GM19025 (cell line): ENCODE data around the gene ERVMER34-1.

Source experiments
- ATAC-seq: cut with Tn5 transposase; IDR thresholded peaks from one replicate; pipeline ENCODE4 v1.9.1; 2021; ENCODE audit warnings: mild to moderate bottlenecking, low read depth, moderate library complexity; ENCODE audit not compliant: unreplicated experiment

Gene ERVMER34-1

DNA sequence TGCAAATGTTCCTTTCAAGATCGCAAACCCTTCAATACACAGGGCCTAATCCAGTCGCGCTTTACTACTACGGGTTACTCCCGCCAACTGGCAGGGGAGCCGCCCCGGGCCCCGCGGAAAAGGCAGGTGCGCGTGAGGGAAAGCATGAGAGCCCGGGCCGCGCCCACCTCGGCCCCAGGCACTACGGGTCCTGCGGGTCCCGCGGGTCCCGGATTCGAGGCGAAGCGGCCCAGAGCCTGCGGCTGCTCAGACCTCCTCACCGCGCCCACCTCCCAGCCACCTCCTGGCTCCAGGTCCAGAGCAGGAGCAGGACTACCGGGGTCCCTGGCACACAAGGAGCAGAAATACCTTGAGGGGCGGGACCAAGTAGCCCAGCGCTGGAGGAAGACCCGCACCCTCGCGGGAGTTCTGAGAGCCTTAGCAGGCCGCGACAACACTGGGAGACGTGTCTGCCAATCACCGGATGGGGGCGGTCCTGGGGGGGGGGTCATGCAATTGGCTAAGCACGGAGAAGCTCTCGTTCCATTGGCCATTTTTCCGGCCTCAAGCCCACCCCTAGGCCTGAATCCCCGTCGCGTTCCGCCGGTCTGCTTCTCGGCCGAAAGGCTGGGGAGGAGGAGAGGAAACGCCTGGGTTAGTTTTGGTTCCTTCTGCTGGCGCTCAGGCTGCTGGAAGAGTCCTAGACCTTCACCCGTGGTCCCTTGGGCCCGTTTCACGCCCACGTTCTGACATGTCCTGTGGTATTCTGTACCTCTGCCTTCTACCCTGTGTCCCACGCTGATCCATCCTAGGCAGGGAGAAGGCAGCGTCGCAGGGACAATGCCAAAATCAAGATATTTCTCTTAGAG lies 29.0 kb downstream of the ERVMER34-1 start:
- peak; percentile 94 for ATAC-seq

DNA sequence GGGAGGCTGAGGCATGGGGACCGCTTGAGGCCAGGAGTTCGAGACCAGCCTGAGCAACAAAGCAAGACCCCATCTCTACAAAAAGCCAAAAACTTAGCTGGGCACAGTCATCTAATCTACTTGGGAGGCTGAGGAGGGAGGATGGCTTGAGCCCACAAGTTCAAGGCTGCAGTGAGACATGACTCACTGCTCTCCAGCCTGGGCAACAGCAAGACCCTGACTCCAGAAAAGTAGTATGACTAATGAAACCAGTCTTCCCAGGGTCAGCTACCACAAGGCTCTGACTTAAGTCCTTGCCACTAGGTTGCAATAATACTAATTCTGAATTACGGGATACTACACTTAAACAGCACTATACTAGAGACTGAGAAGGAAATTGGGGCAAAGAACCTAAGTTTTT lies 33.1 kb downstream of the ERVMER34-1 start:
- ATAC-seq, result no peak

DNA sequence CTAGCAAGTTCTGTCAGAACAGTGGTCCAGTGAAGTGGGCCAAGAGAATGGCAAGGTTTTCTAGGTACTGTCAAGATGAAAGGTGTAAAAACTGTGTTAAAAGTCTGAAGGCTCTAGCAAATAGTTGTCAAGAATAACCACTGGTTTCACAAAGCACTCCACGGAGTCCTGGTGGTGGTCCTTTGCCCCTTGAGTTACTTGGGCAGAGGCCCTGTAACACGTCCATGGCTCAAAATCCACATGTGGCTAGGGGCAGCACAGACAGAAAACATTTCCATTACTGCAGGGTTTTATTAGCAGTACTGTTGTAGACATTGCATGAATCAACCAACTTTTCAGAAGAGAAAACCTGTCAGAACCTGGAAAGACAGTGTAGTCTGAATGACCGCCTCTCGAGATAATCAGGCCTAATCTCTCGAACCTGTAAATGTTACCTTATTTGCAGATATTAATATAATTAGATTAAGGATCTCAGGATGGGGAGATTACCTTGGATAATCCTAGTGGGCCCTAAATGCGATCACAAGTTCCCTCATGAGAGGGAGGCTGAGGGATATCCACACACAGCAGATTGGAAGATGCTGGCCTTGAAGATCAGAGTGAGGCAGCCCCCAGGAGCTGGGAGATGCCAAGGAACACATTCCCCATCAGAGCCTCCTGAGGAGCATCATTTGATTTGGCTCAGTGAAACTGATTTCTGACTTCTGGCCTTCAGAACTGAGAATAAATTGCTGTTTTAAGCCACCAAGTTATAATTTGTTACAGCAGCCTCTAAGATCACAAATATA lies 34.7 kb downstream of the ERVMER34-1 start:
- ATAC-seq, result no peak

DNA sequence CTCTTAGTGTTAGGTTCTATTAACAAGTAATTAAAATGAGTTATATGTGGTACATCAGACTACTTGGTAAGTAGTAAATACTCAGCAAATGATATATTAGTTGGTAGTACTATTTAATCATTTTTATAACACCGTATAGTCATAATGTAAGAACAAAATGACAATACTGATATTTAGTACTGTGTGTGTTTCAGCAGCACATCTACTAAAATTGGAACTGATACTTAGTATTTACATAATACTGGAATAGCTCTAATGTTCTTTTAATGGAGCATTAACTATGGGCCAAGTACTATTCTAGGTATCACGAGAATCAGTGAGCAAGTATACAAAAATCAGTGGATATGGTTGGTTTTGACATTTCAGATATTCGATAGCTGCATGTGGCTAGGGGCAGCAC lies 35.3 kb downstream of the ERVMER34-1 start:
- ATAC-seq, result no peak

DNA sequence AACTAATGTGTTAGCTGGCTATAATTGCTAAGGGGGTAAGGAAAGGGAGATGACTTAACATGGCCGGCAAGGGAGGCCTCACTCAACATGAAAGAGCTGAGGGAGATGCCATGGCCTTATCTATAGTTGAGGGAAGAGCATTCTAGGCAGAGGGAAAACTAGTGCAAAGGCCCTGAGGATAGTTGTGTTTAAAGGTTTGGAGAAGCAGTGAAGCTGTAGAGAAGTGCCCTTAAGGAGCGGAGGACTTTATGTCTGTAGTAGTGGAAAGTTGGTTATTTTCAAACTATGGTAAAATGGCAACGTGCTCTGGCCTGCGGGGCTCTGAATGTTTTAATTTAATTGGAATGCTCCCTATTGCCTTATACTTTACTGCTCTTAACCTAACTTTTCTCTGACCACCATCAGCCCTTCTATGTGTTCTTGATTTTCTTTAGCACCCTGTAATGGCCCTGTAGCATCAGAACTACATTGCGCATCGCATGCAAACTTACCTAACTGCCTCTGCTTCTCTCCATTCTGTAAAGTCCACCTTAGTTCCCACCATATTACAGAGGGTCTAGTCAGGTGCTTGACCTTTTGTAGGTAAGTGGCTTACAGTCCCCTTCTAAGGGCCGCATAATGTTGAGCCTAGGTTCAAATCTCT lies 35.8 kb downstream of the ERVMER34-1 start:
- no peak for ATAC-seq

DNA sequence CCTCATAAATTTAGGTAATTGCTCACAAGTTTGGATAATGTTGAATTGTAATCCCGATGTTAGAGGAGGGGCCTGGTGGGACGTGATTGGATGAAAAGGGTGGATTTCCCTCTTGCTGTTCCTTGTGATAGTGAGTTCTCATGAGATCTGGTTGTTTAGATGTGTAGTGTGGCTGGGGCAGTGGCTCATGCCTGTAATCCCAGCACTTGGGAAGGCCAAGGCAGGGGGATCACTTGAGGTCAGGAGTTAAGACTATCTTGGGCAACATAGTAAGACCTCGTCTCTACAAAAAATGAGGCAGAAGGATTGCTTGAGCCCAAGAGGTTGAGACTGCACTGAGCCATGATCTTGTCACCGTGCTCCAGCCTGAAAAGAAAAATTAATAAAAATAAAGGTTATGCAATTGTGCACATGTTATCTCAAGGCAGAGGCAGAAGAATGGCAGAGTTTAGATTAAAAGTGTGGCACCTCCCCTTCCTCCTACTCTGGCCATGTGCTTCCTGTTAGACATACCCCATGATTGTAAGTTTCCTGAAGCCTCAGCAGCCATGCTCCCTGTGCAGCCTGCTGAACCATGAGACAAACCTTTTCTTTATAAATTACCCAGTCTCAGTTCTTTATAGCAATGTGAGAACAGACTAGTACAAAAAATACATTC lies 36.5 kb downstream of the ERVMER34-1 start:
- no peak for ATAC-seq

DNA sequence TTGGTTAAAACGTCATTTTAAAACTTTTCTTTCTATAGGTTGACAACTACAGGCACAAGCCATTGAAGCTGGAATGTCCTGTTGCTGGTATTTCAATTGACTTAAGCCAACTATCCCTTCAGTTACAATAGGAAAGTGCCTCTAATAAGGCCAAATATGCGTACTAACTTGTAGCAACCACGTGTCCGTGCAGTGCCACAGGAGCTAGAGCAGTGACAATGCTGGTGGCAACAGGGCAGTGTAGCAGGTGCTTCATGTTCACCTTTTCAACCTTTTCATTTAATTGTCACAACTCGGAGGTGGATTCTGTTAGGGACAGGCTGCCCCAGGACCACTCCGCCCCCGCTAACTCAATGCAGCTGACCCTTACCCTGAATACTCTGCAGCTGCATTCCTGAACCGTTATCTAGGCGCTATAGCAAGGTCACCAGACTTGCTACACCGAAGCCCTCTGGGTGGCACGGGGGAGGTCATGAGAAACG lies 37.7 kb downstream of the ERVMER34-1 start:
- no peak for ATAC-seq

DNA sequence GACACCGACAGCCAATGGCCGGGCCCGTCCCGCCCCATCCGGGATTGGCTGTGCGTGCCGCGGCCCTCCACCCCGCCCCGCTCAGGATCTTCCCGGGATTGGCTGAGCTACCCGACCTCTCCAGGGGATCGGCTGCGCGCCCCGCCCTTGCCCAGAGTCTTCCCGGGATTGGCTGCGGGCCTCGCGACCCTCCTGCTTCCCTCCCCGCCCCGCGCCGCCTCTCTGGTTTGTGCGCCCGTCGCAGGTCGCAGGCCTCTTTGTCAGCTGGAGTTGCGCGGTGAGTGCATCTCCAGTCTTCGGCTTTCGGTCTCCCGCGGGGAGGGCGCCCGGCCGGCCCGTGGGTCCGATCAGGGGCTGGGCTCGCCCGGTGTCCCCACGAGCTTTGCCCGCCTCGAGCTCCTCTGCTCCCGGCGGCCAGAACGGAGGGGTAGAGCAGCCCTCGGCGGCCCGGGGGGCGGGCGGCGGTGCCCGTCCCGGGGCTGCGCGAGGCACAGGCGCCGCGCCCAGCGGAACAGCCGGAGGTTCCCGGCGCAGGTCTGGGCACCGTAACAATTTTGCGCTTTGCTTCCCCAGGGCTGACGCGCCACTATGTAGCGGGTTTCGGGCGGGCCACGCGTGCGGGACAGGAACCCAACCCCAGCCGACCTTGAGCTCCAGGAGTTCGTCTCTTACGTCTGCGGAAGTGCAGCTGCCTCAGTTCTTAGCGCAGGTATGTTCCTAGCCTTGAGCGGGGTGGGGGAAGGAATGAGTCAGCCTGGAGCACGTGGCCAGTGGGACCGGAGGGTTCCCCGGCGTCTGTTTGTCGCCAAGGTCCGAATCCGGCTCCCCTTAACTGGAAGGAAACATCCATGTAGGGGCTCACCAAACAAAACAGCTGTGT lies 38.7 kb downstream of the ERVMER34-1 start:
- ATAC-seq, result peak; percentile 90

DNA sequence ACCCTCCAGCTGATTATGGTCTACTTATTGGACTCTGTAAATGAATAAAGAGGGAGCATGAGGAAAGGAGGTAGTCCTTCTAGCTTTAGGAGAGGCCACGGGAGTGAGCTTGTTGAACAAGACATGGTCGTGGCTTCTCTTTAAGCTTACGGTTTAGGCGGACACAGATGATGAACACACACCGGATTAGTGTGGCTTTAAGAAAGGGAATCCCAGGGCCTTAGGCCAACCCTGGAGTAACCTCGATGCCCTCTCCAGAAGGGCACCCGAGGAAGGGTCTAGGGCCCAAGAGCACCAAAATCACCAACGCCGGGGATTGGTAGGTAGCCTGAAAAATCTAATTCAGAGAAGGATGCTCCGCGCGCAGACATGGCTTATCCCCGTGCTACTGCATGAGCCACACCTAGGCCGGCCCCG lies 39.4 kb downstream of the ERVMER34-1 start:
- peak; percentile 5 for ATAC-seq

DNA sequence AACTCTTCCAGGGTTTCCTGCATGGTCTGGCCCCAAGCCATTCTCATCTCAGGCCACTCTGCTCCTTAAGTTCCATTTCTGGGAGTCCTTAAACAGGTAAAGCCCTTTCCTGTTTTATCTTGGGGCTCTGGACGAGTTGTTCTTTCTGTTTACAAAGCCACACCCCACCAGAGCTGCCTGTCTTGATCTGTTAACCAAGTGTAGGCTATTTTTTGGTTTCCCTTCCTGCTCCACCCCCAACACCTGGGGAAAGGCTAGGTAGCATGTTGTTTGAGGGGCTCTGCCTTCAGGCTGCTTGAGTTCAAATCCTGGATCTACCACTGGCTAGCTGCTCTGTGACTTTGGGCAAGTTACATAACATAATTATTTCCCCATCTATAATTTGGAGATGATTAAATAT lies 40.0 kb downstream of the ERVMER34-1 start:
- no peak for ATAC-seq

DNA sequence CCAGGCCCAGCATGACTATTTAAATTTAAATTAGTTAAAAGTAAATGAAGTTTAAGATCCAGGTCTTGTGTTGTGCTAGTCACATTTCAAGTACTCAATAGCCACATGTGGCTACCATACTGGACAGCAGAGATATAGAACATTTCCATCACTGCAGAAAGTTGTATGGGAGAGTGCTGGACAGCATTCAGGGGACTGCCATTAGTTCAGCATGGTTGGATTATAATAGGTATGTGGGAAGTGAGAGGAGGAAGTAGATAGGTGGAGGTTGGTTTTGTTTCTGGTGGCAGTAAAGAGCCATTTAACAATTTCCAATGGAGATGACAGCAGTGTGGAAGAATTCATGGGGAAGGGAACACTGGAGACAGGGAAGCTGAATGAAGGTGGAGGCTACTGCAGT lies 42.1 kb downstream of the ERVMER34-1 start:
- no peak for ATAC-seq

DNA sequence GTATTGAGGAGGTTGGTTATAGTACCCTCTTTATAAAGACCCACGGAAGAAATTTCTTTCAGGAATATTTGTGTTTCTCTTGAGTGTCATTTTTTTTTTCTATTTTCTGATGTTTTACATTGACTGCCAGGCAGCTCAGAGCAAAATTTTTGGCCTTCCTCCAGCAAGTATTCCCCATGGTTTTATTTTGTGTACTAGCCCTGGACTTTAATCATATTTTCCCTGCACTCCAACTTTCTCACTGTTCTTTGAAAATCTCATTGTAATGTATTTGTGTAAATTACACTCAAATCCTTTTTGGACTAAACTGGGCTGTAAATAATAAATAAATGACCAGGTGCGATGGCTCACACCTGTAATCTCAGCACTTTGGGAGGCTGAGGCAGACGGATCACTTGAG lies 46.6 kb downstream of the ERVMER34-1 start:
- no peak for ATAC-seq

DNA sequence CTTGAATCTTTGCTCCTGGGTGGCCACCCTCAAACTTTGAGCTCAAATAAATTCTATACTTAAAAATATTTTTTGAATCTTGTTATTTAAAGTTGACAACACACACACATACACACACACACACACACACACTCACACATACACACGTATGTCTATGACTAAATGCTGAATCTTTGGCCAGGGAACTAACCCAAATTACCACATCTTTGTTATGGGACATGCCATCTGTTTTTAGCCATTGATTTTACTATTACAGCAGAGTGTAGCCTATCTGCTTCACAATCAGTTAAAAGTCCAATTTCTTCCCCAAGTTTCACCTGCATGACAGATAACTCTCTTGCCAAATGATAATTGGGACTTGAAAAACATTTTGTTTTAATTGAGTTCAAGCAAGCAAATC lies 47.1 kb downstream of the ERVMER34-1 start:
- no peak for ATAC-seq

DNA sequence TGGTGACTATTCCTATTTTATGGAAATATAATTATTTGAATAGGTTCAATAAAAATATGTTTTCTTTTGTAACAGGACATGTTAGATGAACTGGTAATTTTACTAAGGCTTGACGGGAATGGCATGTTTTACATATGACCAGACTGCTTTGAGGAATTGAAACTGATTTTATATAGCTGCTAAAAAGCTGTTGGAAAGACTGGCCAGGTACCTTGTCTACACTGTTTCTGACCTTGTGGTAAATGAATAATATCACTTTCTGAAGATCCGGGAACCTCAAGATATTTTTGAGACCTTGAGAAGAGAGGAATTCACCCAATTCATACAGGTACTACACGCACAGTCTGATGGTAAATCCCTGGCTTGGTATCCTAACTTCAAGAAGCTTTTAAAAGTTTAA lies 50.0 kb downstream of the ERVMER34-1 start:
- ATAC-seq, result peak; percentile 89

DNA sequence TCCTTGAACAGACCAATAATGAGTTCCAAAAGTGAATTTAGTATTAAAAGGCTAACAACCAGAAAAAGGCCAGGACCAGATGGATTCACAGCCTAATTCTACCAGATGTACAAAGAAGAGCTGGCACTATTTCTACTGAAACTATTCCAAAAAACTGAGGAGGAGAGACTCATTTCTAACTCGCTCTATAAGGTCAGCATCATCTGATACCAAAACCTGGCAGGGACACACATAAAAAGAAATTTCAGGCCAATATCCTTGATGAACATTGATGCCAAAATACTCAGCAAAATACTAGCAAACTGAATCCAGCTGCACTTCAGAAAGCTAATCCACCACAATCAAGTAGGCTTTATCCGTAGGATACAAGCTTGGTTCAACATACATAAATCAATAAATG lies 56.3 kb downstream of the ERVMER34-1 start:
- ATAC-seq, result no peak

DNA sequence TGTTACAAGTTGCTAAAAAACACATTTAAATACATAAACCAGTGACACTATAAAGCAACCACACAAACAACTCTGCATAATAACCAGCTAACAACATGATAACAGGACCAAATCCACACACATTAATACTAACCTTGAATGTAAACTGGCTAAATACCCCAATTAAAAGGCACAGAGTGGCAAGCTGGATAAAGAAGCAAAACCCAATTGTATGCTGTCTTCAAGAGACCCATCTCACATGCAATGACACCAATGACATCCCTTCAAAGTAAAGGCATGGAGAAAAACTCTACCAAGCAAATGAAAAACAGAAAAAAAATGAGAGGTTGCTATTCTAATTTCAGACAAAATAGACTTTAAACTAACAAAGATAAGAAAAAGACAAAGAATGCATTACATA lies 57.7 kb downstream of the ERVMER34-1 start:
- no peak for ATAC-seq
